Right kidney (tissue), 1 donor: ENCODE data around the gene FAM209B.
"Not testable (repeated sequence)": the region's sequence is repeated elsewhere in the genome, so short reads cannot be mapped to it uniquely, and the experiment has no call there.

ENCODE experiments used
- DNase-seq: peaks from one replicate; pipeline ENCODE4 v3.0.0-alpha.2; 2016

The FAM209B gene

DNA sequence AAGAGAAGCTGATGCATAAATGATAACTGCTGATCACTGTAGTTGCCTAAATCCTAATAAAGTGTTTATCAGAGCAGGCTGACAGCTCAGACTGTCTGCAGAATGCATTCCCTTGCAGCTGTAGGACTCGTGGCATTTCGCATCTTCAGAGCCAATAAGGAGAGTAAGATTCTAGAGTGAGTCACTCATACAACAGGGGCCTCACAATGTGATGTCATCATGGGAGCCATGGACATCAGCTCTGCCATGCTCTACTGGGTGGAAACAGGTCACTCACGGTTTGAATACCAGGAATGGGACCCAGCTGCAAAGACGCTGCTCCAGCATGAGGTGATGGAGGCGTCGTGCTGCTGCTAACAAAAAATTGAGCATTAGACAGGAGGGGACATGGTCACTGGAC, 7.4 kb downstream of the FAM209B start:
- no peak for DNase-seq

DNA sequence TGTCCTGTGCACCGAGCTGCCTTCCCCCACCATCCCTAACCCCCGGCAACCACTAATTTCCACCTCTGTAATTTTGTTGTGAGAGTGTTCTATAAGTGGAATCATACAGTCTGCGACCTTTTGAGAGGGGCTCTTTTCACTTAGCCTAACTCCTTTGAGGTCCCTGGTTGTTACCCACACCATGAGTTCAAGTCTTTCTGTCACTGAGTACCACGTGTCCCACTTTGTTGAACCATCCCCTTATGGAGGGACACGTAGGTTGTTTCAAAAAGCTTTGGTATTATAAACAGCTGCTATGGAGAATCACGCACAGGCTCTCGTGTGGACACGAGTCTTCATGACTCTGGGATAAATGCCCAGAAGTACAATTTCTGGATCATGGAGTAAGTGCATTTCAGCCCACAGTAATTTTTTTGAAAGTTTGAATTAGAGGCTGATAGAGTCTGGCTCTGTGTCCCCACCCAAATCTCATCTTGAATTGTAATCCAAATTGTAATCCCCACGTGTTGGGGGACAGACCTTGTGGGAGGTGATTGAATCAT, 9.5 kb downstream of the FAM209B start:
- no peak for DNase-seq

DNA sequence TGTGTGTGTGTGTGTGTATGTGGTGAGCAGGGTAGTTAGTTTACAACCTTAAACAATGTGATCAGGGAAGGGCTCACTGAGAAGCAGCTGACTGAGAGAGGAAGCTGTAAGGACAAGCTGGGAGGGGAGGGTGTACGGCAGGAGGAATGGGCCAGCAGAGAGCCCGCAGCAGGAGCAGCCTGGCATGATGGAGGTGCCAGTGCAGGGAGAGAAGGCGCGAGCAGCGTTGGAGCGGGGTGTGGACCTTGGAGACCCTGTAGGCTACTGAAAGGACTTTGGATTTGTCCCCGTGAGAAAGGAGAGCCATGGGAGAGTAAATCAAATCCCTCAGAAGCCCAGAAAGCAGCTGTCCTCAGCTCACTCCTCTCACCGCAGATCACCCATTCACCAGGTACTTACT, 18.5 kb downstream of the FAM209B start:
- no peak for DNase-seq

DNA sequence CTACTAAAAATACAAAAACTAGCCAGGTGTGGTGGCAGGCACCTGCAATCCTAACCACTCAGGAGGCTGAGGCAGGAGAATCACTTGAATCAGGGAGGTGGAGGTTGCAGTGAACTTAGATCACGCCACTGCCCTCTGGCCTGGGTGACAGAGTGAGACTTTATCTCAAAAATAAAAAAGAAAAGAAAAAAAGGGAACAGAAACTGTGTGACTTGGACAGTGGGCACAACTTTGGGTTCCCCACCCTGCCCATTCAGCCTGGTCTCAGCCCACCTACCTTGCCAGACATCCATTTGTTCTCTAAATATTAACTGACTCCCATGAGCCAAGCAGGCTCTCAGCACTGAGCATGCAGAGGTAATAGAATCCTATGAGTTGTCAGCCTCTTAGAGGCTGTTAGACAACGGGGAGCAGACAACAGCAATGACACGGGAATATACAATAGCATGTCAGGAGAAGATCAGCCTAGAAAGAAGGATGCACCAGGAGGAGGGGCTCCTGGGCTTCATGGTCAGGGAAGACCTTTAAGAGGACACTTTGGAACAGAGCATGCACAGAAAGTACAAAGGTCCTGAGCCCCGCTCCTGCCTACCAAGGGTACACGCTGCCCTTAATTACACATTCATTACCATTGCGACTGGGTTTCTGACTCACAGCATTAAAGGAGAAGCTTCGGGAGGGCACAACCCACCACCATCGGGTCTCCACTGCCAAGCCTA, 20.0 kb downstream of the FAM209B start:
- DNase-seq, result no peak

DNA sequence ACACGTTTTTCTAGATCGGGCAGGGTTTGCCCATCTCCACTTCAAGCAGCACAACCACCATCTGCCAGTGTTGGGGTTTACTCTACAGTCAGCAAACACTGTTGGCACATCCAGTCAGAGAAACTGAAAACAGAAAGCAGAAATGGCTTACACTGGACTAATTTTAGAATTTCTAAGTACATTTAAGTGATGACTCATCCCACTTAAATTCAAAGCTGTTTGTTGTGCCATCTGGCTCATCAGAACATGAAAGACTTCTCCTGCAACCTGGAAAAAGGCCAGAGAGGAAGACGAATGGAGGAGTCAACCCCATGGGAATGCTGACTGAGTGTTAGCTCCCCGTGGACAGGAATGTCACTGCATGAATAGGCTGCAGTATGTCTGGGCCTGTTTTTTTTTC, 21.8 kb downstream of the FAM209B start:
- DNase-seq, result no peak

DNA sequence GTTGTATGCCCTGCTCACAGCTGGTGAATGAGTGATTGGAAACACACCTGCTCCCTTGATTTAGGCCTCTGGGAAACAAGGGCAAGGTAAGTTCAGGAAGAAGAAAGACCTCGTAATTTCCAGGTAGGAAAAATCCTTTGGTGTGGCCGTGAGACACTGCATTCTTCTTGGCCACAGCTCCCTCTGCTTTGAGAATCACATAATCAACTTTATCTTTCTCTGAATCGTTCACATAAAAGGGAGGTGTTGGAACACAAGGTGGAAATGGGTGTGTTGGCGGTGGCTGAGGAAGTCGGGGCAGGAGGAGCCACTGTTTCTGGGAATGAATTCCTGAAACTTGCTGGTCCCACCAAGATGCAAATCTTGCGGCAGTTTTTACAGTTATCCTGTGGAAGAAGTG, 25.9 kb downstream of the FAM209B start:
- no peak for DNase-seq

DNA sequence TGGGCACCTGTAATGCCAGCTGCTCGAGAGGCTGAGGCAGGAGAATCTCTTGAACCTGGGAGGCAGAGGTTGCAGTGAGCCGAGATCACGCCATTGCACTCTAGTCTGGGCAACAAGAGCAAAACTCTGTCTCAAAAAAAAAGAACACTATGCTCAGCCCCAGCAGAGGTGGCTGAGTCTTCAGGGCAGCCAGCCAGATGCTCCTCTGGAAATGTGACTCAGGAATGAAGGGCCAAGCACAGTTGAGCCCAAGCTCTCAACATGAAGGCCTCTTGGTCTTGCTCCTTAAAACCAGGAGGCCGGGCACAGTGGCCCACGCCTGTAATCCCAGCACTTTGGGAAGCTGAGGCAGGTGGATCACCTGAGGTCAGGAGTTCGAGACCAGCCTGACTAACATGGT, 31.5 kb downstream of the FAM209B start:
- DNase-seq, result not testable (repeated sequence)

DNA sequence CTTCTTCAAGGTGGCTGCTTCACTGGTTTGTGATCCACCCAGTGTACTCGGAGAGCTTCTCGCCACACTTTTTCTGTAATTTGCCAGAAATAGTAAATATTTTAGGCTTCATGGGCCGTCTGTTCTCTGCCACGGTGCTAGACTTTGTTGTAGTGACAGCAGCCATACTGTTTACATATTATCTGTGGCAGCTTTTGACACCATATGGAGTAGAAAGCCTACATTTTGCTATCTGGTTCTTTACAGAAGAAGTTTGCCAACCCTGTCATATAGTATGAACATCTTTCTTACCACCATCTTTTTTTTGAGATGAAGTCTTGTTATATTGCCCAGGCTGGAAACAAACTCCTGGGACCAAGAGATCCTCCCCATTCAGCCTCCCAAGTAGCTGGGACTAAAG, 32.5 kb downstream of the FAM209B start:
- no peak for DNase-seq

DNA sequence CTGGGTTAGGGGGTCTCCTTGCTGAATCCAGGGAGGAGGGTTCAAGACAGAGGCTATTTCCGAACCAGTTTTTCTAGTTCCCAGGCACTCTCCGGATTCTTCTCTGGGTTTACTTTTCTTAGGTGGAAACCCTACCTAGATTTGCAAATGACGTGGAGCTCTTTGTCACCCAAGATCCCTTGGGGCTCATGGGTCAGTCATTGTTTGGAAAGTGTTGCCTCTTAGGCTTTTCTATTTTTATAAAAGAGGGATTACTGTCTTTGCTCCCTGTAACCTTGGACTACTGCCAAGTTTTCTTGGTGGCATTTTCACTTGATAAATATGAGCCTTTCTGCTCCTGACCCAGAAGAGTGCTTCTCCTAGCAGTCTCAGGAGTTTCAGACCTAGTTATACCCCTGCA, 33.6 kb downstream of the FAM209B start:
- DNase-seq, result no peak

DNA sequence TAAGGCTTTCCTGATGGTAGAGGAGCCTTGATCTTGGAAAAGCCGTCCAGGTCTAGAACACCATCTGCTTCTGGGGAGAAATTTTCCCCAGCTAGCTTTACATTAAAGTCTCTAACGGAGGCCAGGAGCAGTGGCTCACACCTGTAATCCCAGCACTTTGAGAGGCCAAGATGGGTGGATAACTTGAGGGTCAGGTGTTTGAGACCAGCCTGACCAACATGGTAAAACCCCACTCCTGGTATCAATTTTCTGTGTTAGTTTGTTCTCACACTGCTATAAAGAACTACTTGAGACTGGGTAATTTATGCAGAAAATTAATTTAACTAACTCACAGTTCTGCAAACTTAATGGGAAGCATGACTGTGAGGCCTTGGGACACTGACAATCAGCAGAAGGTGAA, 37.8 kb downstream of the FAM209B start:
- no peak for DNase-seq

DNA sequence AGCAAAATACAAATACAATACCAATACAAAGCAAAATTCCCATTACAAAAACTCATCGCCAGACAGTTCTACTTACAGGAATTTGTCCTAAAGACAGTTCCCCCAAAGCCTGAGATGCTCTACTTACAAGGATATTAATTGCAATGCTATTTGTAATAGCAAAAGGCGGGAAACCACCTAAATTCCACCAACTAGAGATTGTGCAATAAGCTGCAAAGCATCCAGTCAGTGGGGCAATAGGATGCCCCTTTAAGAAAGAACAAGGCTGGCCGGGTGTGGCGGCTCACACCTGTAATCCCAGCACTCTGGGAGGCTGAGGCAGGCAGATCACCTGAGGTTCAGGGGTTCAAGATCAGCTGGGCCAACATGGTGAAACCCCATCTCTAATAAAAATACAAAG, 39.1 kb downstream of the FAM209B start:
- DNase-seq, result no peak

DNA sequence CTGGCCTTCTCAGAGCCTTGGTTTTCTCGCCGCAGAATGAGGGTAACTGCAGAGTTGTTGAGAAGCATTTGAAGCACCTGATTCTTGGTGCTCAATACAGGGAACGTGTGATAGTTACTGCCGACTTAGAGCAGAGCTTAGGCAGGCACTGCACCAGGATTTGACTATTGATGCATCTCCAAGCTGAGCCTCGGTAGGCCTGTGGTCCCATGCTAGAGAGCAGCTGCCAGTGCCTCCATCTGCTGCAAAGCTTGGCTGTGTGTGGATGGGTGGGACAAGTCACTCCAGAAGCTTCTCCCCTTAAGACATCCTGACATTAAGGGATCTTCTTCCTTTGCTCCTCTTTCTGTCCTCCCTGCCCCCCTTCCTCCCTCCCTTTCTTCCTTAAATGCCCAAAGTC, 40.9 kb downstream of the FAM209B start:
- DNase-seq, result no peak

DNA sequence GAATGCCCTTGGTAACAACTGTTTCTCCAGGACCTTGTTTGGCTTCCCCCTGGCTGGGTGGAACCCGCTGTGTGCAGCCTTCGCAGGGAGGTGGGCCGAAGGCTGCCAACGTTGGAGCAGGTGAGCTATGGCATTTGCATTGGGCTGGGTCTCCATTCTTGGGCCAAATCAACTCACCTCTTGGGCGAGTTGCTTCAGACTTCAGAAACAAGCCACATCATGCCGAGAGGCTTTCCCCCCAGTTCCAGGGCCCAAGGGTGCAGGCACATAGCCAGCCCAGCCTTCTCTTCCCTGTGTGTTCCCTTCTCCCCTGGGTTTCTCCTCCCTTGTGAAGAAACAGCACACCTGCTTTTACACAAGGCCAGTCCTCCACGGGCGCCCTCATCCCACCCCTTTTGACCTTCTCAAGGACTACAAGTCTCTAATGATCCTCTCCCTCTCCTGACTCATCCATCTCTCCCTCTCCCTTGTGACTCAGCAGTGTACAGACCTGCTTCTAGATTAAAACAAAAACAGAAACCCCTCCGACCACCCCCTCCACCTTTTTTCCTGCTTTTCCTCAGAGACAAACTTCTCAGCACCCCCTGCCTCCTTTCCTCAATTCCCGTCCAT, 41.6 kb downstream of the FAM209B start:
- no peak for DNase-seq

DNA sequence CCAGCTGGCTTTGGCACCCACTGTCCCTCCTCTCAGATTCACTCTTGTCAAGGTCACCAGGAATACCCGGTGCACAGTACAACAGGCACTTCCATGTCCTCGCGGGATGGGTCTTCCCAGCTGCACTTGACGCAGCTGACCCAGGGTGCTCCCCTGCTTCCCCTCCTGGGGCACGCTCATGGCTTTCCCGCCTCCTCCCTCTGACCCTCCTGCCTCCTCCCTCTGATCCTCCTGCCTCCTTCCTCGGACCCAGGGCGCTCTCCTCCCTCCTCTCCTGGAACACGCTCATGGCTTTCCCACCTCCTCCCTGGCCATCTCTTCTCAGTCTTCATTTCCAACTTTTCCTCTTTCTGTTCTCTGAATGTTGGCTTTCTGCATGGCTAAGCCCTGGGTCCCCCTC, 42.1 kb downstream of the FAM209B start:
- DNase-seq, result no peak

DNA sequence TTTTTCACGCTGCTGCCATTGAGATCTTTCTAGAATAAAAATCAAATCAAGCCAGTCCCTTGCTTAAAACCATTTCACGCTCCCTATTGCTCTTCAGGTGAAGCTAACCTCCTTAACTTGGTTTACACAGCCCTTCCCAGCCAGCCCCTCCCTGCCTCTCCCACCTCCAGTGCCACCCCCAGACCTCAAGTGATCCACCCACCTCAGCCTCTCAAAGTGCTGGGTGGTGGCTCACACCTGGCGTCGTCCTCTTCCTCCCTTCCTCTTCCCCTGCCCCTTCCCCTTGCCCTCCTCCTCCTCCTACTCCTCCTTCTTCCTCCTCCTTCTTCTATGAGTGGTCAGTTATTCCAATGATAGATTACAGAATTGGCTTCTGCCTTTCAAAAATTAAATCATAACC, 42.9 kb downstream of the FAM209B start:
- no peak for DNase-seq

DNA sequence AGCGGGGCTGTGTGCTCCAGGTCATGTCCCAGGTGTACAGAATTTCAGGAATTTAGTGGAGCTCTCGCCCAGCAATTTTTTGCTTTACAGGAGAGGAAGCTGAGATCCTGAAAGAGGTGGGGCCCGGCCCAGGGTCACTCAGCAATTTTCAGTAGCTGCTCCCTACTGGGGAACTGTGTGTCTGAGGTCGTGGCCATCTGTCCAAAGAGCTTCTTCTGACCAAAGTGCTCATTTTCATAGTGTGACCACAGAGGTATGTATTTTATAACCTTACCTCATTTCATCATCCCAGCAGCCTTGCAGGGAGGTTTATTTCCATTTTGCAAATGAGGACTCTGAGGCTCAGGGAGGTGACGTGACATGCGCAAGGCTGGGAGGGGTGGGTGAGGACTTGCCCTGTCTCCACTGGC, 46.3 kb downstream of the FAM209B start:
- DNase-seq, result no peak

DNA sequence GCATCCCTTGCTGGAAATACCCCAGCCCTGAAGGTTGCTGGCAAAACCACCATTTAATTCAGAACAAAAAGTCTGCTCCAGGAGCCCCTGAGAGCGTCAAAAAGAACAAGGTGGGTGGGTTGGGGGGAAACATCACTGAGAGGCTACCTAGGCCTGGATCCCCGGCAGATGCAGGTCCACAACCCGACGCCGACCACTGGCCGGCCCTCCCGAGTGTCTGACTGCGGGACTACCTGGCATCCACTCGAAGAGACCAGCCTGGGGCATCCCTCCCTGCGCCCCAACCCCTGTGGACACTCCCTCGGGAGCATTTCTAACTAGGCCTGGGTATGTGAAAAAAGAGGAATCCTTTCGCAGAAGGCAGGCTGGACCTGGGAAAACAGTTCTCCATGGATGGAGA, 47.2 kb downstream of the FAM209B start:
- DNase-seq, result no peak

DNA sequence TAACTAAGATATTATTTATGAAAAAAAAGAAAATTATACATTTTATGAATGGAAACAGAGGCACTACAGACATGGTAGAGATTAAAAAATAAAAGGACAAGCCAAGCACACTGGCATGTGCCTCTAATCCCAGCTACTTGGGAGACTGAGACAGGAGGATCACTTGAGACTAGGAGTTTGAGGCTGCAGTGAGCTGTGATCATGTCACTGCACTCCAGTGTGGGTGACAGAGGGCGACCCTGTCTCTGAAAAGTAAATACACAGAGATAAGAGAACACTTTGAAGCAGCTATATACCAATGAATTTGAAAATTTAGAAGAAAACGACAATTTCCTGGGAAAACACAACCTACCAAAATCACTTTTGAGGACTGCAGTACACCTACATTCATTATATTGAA, 48.7 kb downstream of the FAM209B start:
- DNase-seq, result no peak

DNA sequence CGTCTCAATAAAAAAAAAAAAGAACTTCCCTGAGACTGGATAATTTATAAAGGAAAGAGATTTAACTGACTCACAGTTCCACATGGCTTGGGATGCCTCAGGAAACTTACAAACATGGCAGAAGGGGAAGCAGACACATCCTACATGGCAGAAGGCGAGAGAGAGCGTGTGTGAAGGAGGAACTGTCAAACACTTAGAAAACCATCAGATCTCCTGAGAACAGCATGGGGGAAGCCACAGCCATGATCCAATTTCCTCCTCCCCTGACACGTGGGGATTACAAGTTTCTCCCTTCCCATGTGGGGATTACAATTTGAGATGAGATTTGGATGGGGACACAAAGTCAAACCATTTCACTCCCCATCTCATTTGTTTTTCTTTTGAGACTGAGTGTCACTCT, 49.5 kb downstream of the FAM209B start:
- DNase-seq, result no peak

DNA sequence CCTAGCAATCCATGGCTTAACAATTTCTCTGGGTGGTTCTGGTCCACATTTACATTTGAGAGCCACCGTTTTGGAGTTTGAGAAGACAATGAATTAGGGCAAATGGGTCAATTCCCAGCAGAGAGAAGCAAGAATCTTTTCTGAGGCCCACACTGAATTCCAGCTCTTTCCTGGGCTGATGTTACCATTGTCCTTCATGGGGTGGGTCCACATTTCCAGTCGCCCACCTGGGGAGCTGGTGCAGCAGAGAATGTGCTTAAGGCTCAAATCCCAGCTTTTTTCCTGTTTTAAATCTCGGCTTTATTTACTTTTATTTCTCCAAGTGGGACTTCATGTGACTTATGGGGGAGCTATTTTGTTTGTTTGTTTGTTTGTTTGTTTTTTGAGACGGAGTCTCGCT, 51.9 kb downstream of the FAM209B start:
- DNase-seq, result no peak
